HG02798 (cell line): ENCODE results near the gene ATP8A2.

Source experiments
- ATAC-seq: cut with Tn5 transposase; IDR thresholded peaks from one replicate; pipeline ENCODE4 v1.9.1; 2021; ENCODE audit warnings: mild to moderate bottlenecking; ENCODE audit not compliant: unreplicated experiment, poor library complexity

The ATP8A2 gene

DNA sequence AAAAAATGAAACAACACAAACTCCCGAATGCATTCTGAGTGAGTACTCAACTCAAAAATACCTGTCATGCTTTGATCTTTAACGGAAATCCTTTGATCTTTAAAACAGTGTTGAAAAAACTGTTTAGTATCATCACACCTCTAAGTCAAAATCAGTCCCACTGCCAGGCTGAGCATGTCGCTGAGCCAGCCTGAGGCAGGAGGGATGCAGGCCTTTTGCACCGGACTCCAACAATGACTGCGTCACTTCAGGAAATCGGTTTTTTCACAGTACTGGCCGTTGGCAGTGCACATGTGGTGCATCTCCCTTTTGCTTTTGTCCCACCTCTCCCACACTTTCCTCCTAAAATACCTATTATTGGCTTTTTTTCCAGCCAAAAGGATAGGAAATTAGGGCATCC is 601.8 kb downstream of the ATP8A2 start:
- no peak for ATAC-seq

DNA sequence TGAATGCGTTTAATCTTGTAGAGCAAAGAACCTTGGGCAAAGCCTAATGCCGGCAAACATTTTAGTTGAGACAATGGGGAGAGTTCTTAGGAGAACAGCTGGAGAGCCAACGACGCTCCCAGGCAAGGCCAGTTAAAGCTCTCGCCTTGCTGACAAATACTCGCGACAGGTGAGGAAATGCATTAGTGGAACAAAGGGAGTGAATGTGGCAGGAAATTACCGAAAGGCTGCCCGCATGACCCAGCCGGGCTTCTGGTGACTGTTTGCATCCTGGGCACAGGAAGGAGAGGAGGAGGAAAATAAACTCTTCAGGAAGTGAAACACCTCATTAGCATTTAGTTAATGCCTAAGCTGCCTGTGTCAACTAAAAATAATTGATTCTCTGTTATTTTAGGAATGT is 605.4 kb downstream of the ATP8A2 start:
- ATAC-seq, result no peak

DNA sequence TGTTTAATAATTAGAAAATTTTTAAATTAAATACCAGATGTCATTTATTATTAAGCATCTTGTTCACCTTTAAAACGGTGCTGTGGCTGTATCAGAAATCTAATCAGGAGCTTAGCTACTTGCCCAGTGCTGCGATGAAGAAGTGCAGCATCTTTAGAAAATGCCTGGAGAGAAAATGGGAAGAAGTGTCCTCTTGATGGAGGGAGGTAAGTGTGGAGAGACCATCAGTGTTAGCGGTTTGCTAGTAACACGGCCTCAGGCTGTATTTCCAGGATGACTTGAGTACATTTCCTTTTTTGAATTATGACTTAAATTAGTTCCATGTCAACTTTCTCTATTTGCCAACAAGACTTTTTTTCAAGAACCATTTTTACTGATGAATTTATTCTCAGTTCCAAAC is 605.9 kb downstream of the ATP8A2 start:
- ATAC-seq, result no peak

DNA sequence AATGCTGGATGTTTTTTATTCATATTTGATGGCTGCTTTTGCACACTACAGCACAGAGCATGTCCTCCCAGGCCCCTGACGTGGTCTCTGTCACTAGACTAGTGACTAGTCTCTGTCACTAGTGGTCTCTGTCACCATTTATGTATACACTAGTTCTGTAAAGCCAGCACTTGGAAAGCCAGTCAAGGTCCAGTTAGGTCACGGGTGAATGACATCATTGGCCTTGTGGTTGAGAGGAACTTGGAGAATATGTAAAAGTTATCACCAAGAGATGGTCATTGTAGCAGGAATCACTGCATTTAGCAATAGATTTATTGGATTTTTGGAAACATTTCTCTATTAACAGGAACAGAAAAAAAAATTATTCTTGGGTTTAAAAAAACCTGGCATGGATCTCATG is 607.2 kb downstream of the ATP8A2 start:
- ATAC-seq, result no peak

DNA sequence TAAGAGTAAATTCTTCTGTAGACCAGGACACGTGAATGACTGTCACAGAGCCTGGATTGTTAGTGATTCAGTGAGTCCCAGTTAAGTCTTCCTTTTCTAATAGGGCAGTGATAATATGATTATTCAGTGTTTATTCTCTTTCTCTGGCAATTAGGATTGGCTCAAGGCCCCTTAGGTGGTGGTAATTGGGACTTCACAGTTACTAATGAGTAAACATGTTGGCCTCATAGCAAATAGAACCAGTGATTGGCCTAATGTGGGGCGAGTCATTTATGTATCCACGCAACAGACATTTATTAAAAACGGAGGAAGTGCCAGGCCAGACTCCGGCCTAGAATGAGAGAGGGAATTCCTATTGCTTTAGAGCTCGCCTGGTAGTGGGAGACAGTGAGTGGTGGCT is 607.6 kb downstream of the ATP8A2 start:
- ATAC-seq, result no peak

DNA sequence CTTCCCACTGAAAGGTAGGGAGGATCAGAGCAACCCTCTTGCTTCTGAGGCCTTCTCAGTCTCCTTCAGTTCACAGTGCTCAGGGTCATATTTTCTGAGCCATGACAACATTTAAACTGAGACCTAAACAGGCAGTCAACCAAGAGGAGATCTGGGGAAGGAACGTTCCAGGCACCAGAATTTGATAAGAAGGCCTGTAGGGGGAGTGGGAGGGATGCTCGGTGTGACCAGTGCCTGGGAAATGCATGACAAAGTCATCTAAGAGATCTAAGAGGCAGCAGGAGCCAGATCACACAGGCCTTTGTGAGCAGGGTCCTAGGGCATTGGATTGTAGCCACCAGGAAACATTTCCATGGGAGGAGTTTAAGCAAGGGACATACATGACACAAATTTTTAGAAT is 608.5 kb downstream of the ATP8A2 start:
- ATAC-seq, result no peak

DNA sequence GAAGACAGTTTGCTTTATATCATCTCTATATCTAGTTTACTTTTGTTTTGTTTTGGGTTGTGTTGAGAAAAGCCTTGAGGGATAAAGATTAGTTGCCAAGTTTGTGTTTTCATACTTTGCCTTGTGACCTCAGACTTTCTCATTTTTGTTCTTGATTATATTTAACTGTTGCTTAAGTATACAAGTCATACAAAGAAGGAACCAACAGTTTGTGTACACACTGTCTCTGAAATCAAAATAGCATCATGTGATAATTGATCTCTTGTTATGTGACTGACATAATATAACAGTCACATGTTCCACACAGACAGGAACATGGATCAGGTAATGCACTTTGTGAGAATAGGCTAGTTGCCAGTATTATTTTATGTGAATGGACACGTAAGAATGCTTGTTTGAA is 609.3 kb downstream of the ATP8A2 start:
- ATAC-seq, result no peak

DNA sequence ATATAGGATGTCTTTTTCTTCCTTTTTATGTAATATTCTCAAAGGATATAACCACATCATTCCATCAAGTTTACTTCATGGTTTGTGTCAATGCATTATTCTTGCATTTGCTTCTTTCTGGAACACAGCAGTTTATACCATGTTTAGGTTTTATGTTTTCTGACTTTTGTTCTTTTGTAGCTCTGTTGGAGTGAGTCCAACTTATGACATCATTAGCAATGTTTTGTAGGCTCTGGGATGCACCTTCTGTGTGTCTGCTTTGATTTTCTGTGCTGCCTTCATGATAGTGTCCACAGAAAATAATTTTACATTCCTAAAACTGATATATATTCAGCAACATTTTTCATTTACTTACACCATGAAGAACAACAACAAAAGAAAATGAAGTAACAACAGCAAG is 611.1 kb downstream of the ATP8A2 start:
- no peak for ATAC-seq

DNA sequence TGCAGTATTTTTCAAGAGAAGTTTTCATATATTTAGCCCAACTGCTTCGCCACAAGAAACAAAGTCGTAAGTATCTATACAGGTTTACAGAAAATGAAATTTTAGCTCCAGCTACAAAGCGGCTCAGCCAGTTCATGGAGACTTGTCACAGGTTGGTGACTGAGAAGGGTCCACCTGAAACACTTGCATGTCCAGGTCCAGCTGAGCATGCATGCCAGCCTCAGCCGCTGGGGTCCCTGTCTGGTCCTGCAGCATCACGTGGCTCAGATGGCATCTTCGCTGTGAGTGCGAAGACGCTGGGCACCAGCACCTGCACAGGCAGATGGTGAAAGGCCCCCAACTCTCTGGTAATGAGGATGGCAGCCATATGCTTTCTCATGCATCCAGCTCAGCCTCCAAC is 616.2 kb downstream of the ATP8A2 start:
- no peak for ATAC-seq

DNA sequence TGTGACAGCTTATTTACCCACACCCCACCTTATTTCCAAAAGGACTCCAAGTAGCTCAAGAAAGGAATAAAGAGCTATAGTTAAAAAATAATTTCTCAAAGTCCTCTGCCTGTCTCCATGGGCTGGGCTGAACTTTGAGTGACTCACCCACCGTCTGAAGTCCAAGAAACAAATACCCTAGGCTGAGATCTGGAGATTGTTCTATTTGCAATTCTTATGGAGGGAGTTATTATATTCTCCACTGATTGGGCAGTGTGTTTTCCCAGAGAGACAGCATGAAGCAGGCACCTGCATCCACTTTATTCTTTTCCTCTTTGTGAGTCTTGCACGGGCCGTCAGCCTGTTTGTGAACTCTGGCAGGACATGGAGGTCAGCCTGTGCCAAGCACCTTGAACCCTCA is 616.9 kb downstream of the ATP8A2 start:
- ATAC-seq, result no peak

DNA sequence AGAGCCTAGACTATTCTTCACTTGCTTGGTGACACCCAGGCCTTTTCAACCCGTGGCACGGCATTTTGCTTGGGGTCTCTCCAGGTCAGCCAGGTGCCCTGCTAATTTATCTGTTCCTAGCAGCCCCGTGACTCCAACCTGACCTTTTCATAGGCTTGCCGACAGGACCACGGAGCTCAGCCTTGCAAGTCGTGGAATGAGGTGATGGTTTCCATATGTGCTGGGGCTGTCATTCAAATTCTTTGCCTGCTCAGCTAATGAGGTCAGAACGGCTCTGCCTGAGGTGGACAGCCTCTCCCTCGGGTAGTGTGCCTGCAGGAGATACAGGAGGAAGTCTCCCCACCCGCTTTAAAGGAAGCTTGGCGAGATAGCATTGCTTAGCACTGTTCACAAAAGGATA is 619.0 kb downstream of the ATP8A2 start:
- ATAC-seq, result no peak

DNA sequence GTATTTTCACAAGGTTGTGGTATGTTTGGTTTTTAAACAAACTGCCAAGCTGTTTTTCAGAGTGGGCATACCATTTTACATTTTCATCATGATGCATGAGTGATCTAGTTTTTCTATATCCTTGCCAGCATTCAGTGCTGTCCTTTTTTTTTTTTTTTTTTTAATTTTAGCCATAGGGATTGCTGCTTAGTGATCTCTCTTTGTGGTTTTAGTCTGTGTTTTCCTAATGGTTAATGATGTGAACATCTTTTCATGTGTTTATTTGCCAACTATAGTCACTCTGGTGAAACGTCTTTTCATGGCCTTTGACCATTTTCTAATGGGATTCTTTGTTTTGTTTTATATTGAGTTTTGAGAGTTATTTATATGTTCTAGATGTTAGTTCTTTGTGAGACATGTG is 620.3 kb downstream of the ATP8A2 start:
- ATAC-seq, result no peak

DNA sequence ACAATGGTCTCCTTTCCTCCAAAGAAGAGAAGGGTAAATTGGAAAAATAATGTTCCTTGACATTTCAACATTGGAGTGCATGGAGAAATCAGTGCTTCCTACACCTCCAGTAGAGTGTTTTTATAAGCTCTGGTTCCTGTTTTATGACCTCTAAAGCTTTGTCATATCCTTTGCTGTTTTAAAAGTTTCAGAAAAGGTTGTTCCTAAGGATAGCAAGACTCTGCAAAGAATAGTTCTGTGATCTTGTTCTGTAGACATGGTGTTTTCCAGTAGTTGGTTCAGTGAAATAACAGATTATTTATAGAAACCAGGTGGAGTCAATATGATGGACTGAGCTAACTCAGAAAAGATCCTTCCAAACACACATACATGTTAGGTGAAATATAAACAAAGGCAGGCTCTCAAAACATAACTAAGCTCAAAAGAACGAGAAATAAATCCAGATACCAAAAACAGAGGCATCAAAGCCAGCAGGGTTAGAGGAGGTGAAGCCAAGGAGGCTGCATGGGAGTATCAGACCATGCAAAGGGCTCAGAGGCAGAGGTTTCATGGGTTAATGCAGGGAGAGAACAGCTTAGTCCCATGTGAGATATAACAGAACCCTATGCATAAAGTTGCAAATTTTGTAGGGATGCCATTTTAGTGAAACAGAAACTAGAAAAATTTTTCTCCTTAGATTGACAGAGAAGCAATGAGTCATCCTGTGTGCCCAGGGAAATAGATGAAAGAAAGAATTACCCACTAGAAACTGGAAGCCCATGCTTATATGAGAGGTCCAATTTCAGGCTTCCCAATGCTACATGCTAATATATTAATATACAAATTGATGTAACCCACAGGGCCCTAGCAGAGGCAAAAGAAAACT is 635.7 kb downstream of the ATP8A2 start:
- ATAC-seq, result no peak

DNA sequence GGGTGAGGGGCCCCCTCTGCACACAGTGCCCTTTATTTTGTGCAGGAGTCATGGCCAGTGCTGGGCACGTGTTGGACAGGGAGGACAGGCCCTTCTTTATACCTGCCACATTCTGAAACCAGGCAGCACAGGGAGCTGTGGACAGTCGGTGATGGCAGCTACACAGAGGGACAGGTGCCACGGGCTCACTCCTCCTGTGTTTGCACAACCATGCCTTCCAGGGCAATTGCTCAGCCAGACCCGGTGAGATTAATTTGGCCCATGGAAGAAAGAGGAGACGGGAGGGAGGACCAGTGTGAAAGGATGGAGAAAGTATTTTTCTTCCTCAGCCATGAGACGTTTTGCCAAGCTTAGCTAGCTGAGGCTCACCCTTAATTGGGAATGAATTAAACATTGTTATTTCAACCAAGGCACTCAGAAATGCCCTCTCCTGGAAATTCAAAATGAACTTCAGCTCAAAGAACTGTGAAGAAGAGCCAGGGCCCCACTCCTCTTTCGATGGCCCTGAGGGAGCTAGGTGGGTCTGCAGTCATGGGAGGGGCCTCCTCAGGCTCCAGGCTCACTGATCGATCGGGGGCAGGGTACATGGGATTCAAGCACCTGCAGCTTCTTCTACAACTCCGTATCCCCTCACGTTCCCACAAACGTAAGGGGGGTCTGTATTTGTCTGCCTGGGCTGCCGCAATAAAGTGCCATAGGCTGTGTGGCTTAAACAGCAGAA is 638.9 kb downstream of the ATP8A2 start:
- no peak for ATAC-seq

DNA sequence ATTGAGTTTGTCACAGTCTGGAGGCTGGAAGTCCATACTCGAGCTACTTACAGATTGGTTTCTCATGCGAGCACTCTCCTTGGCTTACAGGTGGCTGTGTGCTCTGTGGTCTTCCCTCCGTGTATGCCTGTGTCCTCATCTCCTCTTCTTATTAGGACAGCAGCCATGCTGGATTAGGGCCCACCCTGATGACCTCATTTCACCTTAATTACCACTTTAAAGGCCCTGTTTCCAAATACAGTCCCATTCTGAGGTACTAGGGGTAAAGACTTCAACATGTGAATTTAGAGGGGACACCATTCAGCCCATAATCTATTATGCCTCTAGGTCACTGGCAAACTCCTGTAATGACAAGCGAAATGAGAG is 639.4 kb downstream of the ATP8A2 start:
- no peak for ATAC-seq

DNA sequence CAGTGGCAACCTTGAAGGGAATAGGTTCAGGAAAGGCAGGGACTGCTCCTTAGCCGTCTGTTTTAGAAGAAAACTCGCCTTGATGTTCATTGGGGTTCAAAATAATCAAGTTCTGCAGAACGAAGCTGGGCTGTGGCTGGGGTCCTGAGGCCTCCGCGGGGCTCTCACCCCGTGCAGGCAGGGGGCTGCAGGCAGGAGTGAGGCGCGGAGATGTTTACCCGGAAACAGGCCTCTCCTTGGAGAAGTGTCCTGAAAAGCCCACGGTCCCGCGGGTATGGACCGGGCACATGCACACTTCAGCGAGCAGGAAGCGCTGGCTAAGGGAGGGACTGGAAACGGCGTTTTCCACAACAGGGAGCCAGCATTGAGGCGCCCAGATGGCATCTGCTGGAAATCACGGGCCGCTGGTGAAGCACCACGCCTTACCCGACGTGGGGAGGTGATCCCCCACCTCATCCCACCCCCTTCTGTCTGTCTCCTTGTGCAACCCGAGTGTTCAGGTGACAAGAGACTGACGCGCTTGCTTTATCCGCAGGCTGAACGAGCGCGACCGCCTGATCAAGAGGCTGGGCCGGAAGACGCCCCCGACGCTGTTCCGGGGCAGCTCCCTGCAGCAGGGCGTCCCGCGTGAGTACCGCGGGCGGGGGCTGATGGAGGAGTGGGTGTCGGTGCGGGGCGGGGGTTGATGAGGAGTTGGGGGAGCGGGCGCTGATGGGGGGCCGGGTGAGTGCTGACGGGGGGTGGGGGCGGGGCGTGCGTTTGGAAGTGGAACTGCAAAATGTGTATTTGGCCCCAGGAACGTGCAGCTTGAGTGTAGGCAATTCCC is 640.4 kb downstream of the ATP8A2 start:
- ATAC-seq, result no peak

DNA sequence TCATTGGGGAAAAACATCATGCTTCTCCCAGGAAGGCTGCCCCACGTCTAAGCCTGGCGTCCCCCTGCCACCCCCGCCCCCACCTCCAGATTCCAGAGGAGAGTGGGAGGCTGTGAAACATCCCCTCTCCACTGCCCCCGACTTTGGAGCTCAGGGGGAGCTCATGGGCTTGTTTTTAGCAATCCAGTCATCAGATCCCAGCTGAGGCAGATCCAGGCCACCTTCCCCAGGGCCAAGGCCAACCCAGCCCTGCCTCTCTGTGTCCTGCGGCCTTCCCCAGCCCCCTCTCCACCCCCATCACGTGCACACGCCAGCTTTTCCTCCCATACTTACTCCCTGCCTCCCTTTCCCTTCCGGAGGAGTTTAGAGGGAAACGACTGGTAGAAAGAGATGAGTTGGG is 641.2 kb downstream of the ATP8A2 start:
- ATAC-seq, result no peak

DNA sequence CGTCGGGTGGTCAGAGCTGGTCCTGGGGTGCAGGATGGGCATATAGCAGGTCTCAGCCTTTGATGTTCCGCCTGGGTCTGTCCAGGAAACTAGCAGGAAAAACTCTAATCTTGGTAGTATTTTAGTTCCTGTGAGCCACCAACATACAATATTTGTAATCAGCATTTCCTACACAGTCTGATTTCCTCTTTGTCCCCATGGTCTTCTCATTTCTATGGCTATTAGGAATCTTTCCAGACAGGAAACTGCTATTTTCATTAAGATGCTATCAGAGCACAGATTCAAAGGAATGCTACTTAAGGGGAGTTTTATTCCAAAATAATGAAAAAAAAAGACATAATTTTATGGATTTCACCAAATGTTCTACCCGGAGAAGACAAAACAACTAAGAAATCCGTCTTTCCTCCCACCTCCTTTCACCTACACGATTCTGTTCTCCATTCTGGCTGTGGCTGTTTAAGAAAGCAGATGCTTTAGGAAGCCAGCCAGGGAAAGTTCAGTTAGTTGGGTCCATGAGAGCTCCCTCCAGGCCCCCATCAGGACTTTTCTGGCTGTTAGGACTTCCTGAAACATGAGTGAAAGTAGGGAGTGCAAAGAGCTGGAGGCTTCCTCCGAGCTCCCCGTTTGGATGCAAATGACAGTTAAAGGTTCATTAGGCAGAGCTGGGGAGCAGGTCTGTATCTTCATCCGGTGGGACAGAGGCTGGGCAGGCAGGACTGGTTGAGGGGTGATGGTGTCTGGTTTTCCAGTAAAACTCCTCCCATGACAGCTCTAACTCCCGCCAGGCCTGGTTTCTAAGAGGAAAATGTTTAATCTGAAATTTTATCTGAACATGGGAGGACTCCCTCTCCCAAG is 643.7 kb downstream of the ATP8A2 start:
- no peak for ATAC-seq

DNA sequence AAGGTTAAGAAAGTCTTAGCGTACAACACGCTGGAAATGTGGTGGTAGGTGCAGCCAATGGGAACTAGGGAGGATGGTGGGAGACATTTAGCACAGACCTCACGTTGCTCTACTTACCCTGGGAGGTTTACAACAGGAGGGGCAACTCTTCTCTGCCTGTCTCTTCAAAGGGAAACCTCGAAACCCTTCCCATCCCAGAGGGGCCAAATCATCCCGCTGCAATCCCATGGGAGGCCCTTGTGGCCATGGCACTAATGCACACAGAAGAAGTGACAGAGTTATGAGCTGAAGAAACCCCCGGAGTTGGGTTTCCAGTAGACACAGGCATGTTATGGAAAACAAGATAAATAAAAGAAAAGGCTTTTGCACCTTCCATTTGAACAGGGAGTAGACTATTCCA is 644.4 kb downstream of the ATP8A2 start:
- no peak for ATAC-seq

DNA sequence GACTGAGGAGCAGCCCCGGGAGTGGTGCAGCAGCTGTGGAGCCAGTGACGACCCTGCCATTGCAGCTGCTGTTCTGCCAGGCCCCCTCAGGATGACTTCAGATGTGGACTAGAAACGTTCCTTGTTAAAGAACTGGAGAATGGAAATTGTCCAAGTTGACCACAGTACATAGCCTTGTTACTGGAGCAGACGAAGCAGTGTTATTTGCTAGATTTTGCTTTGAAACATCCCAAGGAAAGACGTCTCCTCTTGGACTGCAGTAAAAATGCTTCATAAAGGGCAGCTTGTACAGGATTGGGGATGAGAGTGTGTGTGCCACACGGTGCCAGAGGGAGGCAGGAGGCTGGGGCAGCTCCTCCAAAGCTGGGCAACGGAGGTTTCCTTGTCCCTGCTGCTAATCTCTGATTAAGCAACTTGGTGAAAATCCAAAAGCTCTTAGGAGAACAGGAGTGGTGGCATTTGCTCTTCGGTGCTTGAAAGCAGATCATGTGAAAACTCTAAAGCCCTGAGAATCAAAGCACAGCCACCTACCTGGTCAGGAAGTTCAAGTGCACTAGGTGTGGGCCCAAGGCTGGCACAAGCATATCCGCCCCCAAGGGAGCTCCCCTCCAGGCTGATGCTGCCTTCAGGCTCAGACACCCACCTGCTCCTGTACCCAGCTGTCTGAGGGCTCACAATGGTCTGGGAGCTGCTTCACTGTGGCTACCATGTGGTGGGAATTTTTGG is 645.6 kb downstream of the ATP8A2 start:
- no peak for ATAC-seq
